ENCODE data around the gene NF1.

DNA sequence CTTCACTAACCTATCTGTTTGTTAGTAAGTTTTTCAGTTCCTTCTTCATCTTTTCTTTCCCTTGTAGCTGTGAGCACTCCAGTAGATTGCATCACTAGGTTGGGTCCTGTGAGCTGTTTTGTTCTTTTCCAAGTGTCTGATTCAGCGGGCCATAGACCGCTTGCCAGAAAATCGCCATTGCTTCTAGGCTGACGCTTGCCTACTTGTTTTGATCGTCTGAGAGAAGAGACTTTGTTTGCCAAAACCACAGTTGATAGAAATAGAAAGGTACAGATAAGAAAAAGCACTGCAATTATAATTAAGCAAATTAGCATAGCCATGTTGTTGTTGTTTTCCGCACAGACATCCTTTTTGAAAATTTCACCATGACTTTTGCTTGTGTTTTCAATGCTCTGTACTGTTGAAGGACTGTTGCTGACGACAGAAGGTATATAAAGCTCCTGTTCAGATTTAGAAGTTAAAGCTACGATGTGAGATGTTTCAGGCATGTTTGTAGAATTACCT, 223.6 kb downstream of the NF1 start:
- TF ChIP-seq, protein P1, sequence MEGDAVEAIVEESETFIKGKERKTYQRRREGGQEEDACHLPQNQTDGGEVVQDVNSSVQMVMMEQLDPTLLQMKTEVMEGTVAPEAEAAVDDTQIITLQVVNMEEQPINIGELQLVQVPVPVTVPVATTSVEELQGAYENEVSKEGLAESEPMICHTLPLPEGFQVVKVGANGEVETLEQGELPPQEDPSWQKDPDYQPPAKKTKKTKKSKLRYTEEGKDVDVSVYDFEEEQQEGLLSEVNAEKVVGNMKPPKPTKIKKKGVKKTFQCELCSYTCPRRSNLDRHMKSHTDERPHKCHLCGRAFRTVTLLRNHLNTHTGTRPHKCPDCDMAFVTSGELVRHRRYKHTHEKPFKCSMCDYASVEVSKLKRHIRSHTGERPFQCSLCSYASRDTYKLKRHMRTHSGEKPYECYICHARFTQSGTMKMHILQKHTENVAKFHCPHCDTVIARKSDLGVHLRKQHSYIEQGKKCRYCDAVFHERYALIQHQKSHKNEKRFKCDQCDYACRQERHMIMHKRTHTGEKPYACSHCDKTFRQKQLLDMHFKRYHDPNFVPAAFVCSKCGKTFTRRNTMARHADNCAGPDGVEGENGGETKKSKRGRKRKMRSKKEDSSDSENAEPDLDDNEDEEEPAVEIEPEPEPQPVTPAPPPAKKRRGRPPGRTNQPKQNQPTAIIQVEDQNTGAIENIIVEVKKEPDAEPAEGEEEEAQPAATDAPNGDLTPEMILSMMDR (conservative IDR thresholded peaks at IDR 0.05; ENCODE audit: low read depth, low read length), result no peak
- no peak for TF ChIP-seq EZH2 (IDR thresholded peaks at IDR 0.05; ENCODE audit: low read length, unreplicated experiment)

Data from PC-3 (cell line).